Measurements from ENCODE around the gene WDFY4.

GRCh38 chr10:48682265-48682664 is 2.4 kb upstream of the WDFY4 start:
- TF ChIP-seq CTCF (IDR thresholded peaks at IDR 0.05; ENCODE audit: insufficient read depth, low read depth, low read length) (no peak), EZH2 (IDR thresholded peaks at IDR 0.05; ENCODE audit: insufficient read depth, low read length) (no peak)

Measured in astrocyte (in vitro differentiated cells and primary cell).